Non-pigmented ciliary epithelial cell (primary cell): ENCODE results near the gene COPG1.
"Not testable (repeated sequence)": the region's sequence is repeated elsewhere in the genome, so short reads cannot be mapped to it uniquely, and the experiment has no call there.

ENCODE experiments used
- DNase-seq: peaks from one replicate; pipeline ENCODE4 v3.0.0-alpha.2; 2010; ENCODE audit warnings: low read depth

Gene COPG1

GRCh38 chr3:129240436-129240835 lies 9.0 kb upstream of the COPG1 start:
- no peak for DNase-seq

- no peak for DNase-seq
Measured at GRCh38 chr3:129245141-129245540, 4.3 kb upstream of the COPG1 start.

GRCh38 chr3:129245641-129246306 lies 3.6 kb upstream of the COPG1 start:
- DNase-seq, result peak; percentile 57

GRCh38 chr3:129246636-129247035 lies 2.8 kb upstream of the COPG1 start:
- DNase-seq, result no peak

- no peak for DNase-seq
Measured at GRCh38 chr3:129248286-129248979, 973 bp upstream of the COPG1 start.

- DNase-seq, result no peak
Measured at GRCh38 chr3:129252748-129253147, 3.3 kb downstream of the COPG1 start.

- DNase-seq, result no peak
Measured at GRCh38 chr3:129254536-129255230, 5.3 kb downstream of the COPG1 start.

GRCh38 chr3:129256270-129256669 lies 6.9 kb downstream of the COPG1 start:
- no peak for DNase-seq

GRCh38 chr3:129257609-129258008 lies 8.2 kb downstream of the COPG1 start:
- no peak for DNase-seq

- DNase-seq, result no peak
Measured at GRCh38 chr3:129259612-129260477, 10.4 kb downstream of the COPG1 start.

- no peak for DNase-seq
Measured at GRCh38 chr3:129260606-129261005, 11.2 kb downstream of the COPG1 start.

GRCh38 chr3:129261894-129262293 lies 12.5 kb downstream of the COPG1 start:
- no peak for DNase-seq

- DNase-seq, result no peak
Measured at GRCh38 chr3:129263161-129263910, 13.9 kb downstream of the COPG1 start.

GRCh38 chr3:129264994-129265393 lies 15.6 kb downstream of the COPG1 start:
- not testable (repeated sequence) for DNase-seq

GRCh38 chr3:129266651-129267050 lies 17.2 kb downstream of the COPG1 start:
- no peak for DNase-seq

GRCh38 chr3:129268396-129268795 lies 19.0 kb downstream of the COPG1 start:
- DNase-seq, result no peak

- no peak for DNase-seq
Measured at GRCh38 chr3:129271674-129272073, 22.3 kb downstream of the COPG1 start.

GRCh38 chr3:129276385-129276784 lies 27.0 kb downstream of the COPG1 start:
- DNase-seq, result no peak

GRCh38 chr3:129277829-129278271 lies 28.4 kb downstream of the COPG1 start:
- no peak for DNase-seq

GRCh38 chr3:129278439-129278965 lies 29.1 kb downstream of the COPG1 start, which contains the start of gene HMCES:
Gene HMCES (plus strand): TSS chr3:129278870. CDS start chr3:129279733, 863 bp downstream.
- DNase-seq, result no peak
